GM20000 (cell line): ENCODE data around the gene KIF16B.

Experiments used
- DNase-seq: peaks from one replicate; pipeline ENCODE4 v3.0.0; 2012; ENCODE audit warnings: low spot score
- CTCF ChIP-seq: IDR thresholded peaks from 2 replicates; pipeline ENCODE4 v1.5.1; 2012; ENCODE audit warnings: mild to moderate bottlenecking, control low read depth; ENCODE audit errors: extremely low read depth, missing control alignments

KIF16B gene

GRCh38 chr20:16553101-16553500 lies 20.1 kb downstream of the KIF16B start:
- no peak for DNase-seq
- no peak for TF ChIP-seq CTCF

- TF ChIP-seq CTCF = no peak
- DNase-seq = no peak
These were observed 21.2 kb downstream of the KIF16B start for GRCh38 chr20:16552015-16552414.

GRCh38 chr20:16551607-16552006 lies 21.6 kb downstream of the KIF16B start:
- no peak for TF ChIP-seq CTCF
- no peak for DNase-seq

GRCh38 chr20:16548068-16548672 lies 25.1 kb downstream of the KIF16B start:
- no peak for TF ChIP-seq CTCF

GRCh38 chr20:16544949-16545348 lies 28.3 kb downstream of the KIF16B start:
- DNase-seq = no peak
- no peak for TF ChIP-seq CTCF

More at GRCh38 chr20:16548068-16548672, 25.1 kb downstream of the KIF16B start:
- DNase-seq = no peak

GRCh38 chr20:16542477-16542876 lies 30.8 kb downstream of the KIF16B start:
- no peak for DNase-seq
- no peak for TF ChIP-seq CTCF

GRCh38 chr20:16541878-16542277 lies 31.4 kb downstream of the KIF16B start:
- DNase-seq = no peak
- TF ChIP-seq CTCF = no peak
